ENCODE data around the gene SYNDIG1L. TPM values are rescaled to one million over a fixed set of nuclear protein-coding genes. Genes with fewer than 3 reads are reported as not detected.

SYNDIG1L gene
- total RNA-seq, 1 donor from 2014 or later = 0.34 TPM

GRCh38 chr14:74407021-74407800 is 18.8 kb downstream of the SYNDIG1L start:
- Mint-ChIP-seq H3K27me3 (peaks cover 12% of the 10 kb centered on the region), H3K27ac (no peak overlapping the region), H3K9me3 (ENCODE audit: low read depth) (no peaks in the 10 kb centered on the region), H3K36me3 (ENCODE audit: insufficient read depth) (no peaks in the 10 kb centered on the region), H3K4me1 (ENCODE audit: low read depth) (no peaks in the 10 kb centered on the region), H3K4me3 (ENCODE audit: low read depth) (no peak overlapping the region)
- TF ChIP-seq, protein P1, sequence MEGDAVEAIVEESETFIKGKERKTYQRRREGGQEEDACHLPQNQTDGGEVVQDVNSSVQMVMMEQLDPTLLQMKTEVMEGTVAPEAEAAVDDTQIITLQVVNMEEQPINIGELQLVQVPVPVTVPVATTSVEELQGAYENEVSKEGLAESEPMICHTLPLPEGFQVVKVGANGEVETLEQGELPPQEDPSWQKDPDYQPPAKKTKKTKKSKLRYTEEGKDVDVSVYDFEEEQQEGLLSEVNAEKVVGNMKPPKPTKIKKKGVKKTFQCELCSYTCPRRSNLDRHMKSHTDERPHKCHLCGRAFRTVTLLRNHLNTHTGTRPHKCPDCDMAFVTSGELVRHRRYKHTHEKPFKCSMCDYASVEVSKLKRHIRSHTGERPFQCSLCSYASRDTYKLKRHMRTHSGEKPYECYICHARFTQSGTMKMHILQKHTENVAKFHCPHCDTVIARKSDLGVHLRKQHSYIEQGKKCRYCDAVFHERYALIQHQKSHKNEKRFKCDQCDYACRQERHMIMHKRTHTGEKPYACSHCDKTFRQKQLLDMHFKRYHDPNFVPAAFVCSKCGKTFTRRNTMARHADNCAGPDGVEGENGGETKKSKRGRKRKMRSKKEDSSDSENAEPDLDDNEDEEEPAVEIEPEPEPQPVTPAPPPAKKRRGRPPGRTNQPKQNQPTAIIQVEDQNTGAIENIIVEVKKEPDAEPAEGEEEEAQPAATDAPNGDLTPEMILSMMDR (IDR thresholded peaks at IDR 0.05; ENCODE audit: unreplicated experiment) = no peak
- DNase-seq (ENCODE audit: low spot score, unreplicated experiment) = no peak

- Mint-ChIP-seq H3K36me3 (ENCODE audit: insufficient read depth) (no peaks in the 10 kb centered on the region), H3K4me3 (ENCODE audit: low read depth) (no peak overlapping the region), H3K27me3 (peaks cover 9% of the 10 kb centered on the region), H3K9me3 (ENCODE audit: low read depth) (no peaks in the 10 kb centered on the region), H3K4me1 (ENCODE audit: low read depth) (peaks cover 3% of the 10 kb centered on the region), H3K27ac (no peak overlapping the region)
- TF ChIP-seq, protein P1 (IDR thresholded peaks at IDR 0.05; ENCODE audit: unreplicated experiment) = no peak
- DNase-seq (ENCODE audit: low spot score, unreplicated experiment) = no peak
Measured at GRCh38 chr14:74405663-74406062, 20.3 kb downstream of the SYNDIG1L start.

GRCh38 chr14:74404435-74404834 is 21.6 kb downstream of the SYNDIG1L start:
- Mint-ChIP-seq H3K4me1 (ENCODE audit: low read depth) (peaks cover 3% of the 10 kb centered on the region), H3K27me3 (peaks cover 13% of the 10 kb centered on the region), H3K27ac (no peak overlapping the region), H3K9me3 (ENCODE audit: low read depth) (no peaks in the 10 kb centered on the region), H3K36me3 (ENCODE audit: insufficient read depth) (no peaks in the 10 kb centered on the region), H3K4me3 (ENCODE audit: low read depth) (no peak overlapping the region)
- TF ChIP-seq, protein P1 (IDR thresholded peaks at IDR 0.05; ENCODE audit: unreplicated experiment) = no peak
- DNase-seq (ENCODE audit: low spot score, unreplicated experiment) = no peak

- peaks cover 3% of the 10 kb centered on the region for H3K4me1 Mint-ChIP-seq (ENCODE audit: low read depth)
Measured at GRCh38 chr14:74403619-74404417, 22.2 kb downstream of the SYNDIG1L start.

More at GRCh38 chr14:74403619-74404417, 22.2 kb downstream of the SYNDIG1L start:
- Mint-ChIP-seq H3K4me3 (ENCODE audit: low read depth) (no peak overlapping the region), H3K27ac (no peak overlapping the region), H3K36me3 (ENCODE audit: insufficient read depth) (no peaks in the 10 kb centered on the region), H3K9me3 (ENCODE audit: low read depth) (no peaks in the 10 kb centered on the region), H3K27me3 (peaks cover 18% of the 10 kb centered on the region)
- TF ChIP-seq, protein P1 (IDR thresholded peaks at IDR 0.05; ENCODE audit: unreplicated experiment) = no peak
- DNase-seq (ENCODE audit: low spot score, unreplicated experiment) = no peak

Measured in progenitor cell of endocrine pancreas (in vitro differentiated cells).